VCaP (cell line): ENCODE measurements around the gene SNU13.
"Not testable (repeated sequence)": the region's sequence is repeated elsewhere in the genome, so short reads cannot be mapped to it uniquely, and the experiment has no call there.

Experiments
- H3K27ac ChIP-seq: fragments of 450-650 bp; 2 replicates; pipeline ENCODE4 v1.5.1; 2017
- TF ChIP-seq, protein P1 (sequence below): fragments of 450-650 bp; conservative IDR thresholded peaks from 2 replicates; pipeline ENCODE4 v1.5.1; 2017; ENCODE audit warnings: mild to moderate bottlenecking, moderate library complexity

The SNU13 gene

DNA sequence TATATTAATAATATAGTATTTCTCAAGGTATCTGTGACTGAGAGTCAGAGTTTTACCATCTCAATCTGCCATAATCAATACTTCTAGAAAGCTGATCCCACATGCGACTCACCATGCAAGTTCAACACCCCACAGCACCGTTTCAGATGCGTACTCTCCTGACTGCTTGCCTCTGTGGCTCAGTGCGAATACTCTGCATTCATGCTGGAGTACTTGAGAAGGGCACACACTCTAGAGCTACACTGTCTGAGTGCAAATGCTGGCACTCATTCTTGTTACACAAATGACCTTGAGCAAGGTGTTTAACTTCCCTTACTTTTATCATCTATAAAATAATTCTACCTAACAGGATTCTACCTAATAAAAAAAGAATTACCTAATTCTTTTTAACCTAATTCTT lies 12.5 kb downstream of the SNU13 start:
- H3K27ac ChIP-seq, result no peak overlapping the region
- TF ChIP-seq, protein P1, sequence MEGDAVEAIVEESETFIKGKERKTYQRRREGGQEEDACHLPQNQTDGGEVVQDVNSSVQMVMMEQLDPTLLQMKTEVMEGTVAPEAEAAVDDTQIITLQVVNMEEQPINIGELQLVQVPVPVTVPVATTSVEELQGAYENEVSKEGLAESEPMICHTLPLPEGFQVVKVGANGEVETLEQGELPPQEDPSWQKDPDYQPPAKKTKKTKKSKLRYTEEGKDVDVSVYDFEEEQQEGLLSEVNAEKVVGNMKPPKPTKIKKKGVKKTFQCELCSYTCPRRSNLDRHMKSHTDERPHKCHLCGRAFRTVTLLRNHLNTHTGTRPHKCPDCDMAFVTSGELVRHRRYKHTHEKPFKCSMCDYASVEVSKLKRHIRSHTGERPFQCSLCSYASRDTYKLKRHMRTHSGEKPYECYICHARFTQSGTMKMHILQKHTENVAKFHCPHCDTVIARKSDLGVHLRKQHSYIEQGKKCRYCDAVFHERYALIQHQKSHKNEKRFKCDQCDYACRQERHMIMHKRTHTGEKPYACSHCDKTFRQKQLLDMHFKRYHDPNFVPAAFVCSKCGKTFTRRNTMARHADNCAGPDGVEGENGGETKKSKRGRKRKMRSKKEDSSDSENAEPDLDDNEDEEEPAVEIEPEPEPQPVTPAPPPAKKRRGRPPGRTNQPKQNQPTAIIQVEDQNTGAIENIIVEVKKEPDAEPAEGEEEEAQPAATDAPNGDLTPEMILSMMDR, result no peak

DNA sequence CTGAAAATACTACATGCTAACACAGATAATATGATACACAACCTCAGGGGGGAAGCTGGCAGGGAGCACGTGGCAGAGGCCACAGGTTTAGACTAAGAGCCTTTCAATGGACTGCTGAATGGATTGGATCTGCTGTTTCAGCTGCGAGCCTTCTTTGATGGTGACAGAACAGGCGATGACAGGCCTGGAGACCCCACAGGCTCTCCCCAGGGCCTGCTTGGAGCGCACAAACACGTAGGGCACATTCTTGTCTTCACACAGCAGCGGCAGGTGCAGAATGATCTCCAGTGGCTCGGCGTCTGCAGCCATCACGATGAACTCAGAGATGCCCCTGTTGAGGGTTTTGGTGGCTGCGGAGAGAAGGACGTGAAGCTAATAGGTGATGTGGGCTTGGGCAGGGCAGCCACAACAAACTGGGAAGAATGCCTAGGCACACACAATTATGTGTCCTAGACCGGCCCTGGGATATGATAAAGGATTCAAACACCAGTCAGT lies 13.8 kb downstream of the SNU13 start:
- TF ChIP-seq, protein P1, result no peak
- H3K27ac ChIP-seq, result no peak overlapping the region

DNA sequence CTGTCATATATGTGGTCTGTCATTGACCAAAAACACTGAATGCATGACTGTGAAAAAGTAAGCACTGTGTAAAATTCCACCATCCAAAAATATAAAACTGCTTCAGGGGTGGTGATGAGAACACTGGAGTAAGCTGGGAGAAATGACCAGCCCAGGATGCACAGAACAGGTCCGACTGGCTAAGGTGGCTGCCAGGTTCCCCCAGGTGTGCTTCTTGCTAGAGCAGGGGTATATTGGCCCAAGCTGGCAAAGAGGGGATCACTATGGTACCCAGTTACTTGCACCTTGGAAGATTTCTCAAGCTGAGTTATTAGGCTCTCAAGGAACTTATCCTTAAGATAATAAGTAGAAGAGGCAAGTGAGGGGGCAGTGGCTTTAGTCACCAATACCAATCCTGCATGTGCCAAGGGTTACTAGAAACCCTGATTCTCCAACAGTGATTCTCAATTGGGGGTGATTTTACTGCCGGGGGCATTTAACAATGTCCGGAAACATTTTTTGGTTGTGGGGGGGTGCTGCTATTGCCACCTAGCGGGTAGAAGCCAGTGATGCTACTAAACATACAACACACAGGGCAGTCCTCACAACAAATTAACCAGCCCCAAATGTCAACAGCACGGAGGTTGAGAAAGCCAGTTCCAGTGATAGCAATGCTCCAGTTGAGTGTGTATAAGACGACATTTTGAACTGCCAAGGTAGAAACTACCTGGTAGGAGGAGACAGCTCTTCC lies 15.7 kb downstream of the SNU13 start:
- H3K27ac ChIP-seq, result no peak overlapping the region; the same call in 1 of the 2 replicates
- TF ChIP-seq, protein P1, result peak; percentile 35

DNA sequence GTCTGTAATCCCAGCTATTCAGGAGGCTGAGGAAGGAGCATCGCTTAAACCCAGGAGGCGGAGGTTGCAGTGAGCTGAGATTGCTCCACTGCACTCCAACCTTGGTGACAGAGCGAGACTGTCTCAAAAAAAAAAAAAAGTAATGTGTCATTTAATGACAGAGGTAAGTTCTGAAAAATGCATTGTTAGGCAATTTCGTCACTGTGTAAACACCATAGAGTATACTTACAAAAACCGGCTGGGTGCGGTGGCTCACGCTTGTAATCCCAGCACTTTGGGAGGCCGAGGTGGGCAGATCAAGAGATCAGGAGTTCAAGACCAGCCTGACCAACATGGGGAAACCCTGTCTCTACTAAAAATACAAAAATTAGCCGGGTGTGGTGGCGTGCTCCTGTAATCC lies 16.6 kb downstream of the SNU13 start:
- not testable (repeated sequence) for H3K27ac ChIP-seq

DNA sequence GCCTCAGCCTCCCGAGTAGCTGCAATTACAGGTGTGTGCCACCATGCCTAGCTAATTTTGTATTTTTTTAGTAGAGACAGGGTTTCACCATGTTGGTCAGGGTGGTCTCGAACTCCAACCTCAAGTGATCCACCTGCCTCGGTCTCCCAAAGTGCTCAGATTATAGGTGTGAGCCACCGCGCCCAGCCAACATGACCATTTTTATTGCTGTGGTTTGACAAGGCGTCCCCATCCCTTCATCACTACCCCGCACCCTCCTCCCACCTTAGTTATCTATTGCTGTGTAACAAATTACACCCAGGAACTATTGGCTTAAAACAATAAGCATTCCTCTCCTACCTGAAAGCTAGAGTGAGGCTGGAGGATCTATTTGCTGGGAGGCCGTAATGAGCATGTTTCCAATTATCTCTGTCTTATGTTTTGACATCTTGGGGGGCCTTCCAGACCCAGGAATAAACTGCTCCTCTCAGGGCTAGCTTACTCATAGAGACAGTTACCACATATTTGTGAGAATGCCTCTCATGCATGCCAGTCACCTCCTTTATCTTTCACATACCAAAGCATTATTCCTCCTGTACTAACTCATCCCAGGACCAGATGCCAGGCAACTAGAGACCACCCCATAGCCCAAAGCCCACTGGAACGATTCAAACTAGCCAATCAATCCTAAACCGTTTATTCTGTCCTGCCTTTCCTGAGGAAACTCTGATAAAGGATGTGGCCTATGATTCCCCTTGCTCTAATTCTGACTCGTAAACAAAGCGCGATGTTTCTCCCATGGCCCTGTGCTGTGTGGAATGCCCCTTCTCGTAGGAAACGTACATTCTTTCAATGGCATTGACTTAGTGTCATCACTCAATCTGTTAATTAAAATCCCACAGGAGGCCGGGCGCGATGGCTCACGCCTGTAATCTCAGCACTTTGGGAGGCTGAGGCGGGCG lies 19.4 kb downstream of the SNU13 start:
- H3K27ac ChIP-seq, result no peak overlapping the region
- TF ChIP-seq, protein P1, result no peak

DNA sequence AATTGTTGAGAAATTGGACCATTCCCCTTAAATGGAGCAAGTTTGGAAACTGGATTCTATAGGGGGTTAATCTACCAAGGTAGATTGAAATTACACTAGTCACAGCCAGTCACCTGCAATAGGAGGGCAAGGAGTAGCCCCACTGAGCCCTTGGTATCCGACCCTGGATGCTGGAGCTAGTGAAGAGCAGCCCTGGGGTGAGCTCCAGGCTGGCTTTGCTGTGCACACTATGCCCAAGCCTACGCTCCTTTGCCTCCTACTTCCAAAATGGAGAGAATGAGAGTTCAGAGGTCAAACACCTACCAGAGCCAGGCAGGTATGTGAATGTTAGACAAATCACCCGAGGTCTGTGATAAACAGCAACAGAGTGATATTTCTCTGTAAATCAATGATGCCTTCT lies 23.7 kb downstream of the SNU13 start:
- TF ChIP-seq, protein P1, result no peak
- no peak overlapping the region; the same call in 1 of the 2 replicates for H3K27ac ChIP-seq

DNA sequence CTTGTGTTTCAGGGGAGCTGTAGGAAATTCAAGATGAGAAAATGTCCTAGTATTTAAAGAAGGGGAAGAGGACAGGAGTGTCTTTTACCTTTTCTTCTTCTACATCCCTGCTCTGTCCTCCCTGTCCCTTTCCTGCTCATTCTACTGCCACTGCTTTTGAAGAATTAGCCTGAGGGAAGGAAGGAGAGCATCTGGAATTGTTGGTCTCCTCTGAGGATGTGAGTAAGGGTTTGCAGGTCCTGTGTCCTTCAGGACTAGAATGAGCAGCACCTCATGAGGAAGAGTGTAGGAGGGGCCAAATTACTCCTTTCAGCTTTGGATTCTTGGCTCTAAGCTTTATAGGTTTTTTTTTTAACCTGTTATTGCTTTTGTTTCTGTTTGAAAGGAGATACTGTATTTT lies 24.2 kb downstream of the SNU13 start:
- H3K27ac ChIP-seq, result peak overlapping the region; percentile 25; the same call in 1 of the 2 replicates
- TF ChIP-seq, protein P1, result no peak

DNA sequence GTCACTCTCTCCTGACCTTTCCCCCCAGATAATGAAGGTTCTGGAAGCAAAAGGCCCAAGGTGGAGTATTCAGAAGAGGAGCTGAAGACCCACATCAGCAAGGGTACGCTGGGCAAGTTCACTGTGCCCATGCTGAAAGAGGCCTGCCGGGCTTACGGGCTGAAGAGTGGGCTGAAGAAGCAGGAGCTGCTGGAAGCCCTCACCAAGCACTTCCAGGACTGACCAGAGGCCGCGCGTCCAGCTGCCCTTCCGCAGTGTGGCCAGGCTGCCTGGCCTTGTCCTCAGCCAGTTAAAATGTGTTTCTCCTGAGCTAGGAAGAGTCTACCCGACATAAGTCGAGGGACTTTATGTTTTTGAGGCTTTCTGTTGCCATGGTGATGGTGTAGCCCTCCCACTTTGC lies 25.1 kb downstream of the SNU13 start:
- H3K27ac ChIP-seq, result not testable (repeated sequence)
